ENCODE data around the gene CTDP1.
"Not testable (repeated sequence)": the region's sequence is repeated elsewhere in the genome, so short reads cannot be mapped to it uniquely, and the experiment has no call there.

The CTDP1 gene

GRCh38 chr18:79699653-79700052 is 20.1 kb downstream of the CTDP1 start:
- DNase-seq (ENCODE audit: low read depth, low spot score): no peak

GRCh38 chr18:79702906-79703305 is 23.3 kb downstream of the CTDP1 start:
- DNase-seq (ENCODE audit: low read depth, low spot score): no peak

GRCh38 chr18:79704631-79705030 is 25.0 kb downstream of the CTDP1 start:
- DNase-seq (ENCODE audit: low read depth, low spot score): no peak

GRCh38 chr18:79705272-79705671 is 25.7 kb downstream of the CTDP1 start:
- DNase-seq (ENCODE audit: low read depth, low spot score): no peak

- DNase-seq (ENCODE audit: low read depth, low spot score): no peak
Measured at GRCh38 chr18:79706006-79706405, 26.4 kb downstream of the CTDP1 start.

GRCh38 chr18:79706658-79707057 is 27.1 kb downstream of the CTDP1 start:
- no peak for DNase-seq (ENCODE audit: low read depth, low spot score)

- no peak for DNase-seq (ENCODE audit: low read depth, low spot score)
Measured at GRCh38 chr18:79707239-79707638, 27.6 kb downstream of the CTDP1 start.

- DNase-seq (ENCODE audit: low read depth, low spot score): no peak
Measured at GRCh38 chr18:79707671-79708070, 28.1 kb downstream of the CTDP1 start.

GRCh38 chr18:79708412-79708811 is 28.8 kb downstream of the CTDP1 start:
- DNase-seq (ENCODE audit: low read depth, low spot score): no peak

GRCh38 chr18:79712206-79712857 is 32.7 kb downstream of the CTDP1 start:
- no peak for DNase-seq (ENCODE audit: low read depth, low spot score)

- no peak for DNase-seq (ENCODE audit: low read depth, low spot score)
Measured at GRCh38 chr18:79713341-79713740, 33.7 kb downstream of the CTDP1 start.

- no peak for DNase-seq (ENCODE audit: low read depth, low spot score)
Measured at GRCh38 chr18:79714531-79715240, 35.1 kb downstream of the CTDP1 start.

- no peak for DNase-seq (ENCODE audit: low read depth, low spot score)
Measured at GRCh38 chr18:79715280-79715679, 35.7 kb downstream of the CTDP1 start.

GRCh38 chr18:79717059-79717458 is 37.5 kb downstream of the CTDP1 start:
- no peak for DNase-seq (ENCODE audit: low read depth, low spot score)

- no peak for DNase-seq (ENCODE audit: low read depth, low spot score)
Measured at GRCh38 chr18:79717555-79718074, 38.0 kb downstream of the CTDP1 start.

- no peak for DNase-seq (ENCODE audit: low read depth, low spot score)
Measured at GRCh38 chr18:79718126-79718525, 38.5 kb downstream of the CTDP1 start.

GRCh38 chr18:79718878-79719477 is 39.4 kb downstream of the CTDP1 start:
- DNase-seq (ENCODE audit: low read depth, low spot score): no peak

- not testable (repeated sequence) for DNase-seq (ENCODE audit: low read depth, low spot score)
Measured at GRCh38 chr18:79719478-79720358, 40.1 kb downstream of the CTDP1 start.

- no peak for DNase-seq (ENCODE audit: low read depth, low spot score)
Measured at GRCh38 chr18:79720359-79720733, 40.7 kb downstream of the CTDP1 start.

- no peak for DNase-seq (ENCODE audit: low read depth, low spot score)
Measured at GRCh38 chr18:79723036-79723435, 43.4 kb downstream of the CTDP1 start.

- DNase-seq (ENCODE audit: low read depth, low spot score): no peak
Measured at GRCh38 chr18:79723628-79724027, 44.0 kb downstream of the CTDP1 start.

All from iPS DF 19.7 (cell line).